H1 (cell line): ENCODE data around the gene KCTD8.

Experiments used
- ASH2L ChIP-seq: fragments of 200-600, 300-600 bp; sonication (generic); IDR thresholded peaks from one replicate; pipeline ENCODE4 v1.7.1; 2017; ENCODE audit warnings: low read length
- ATF2 ChIP-seq: IDR thresholded peaks from 2 replicates; pipeline ENCODE4 v1.6.1; 2012; ENCODE audit warnings: low read length, inconsistent platforms
- CTCF ChIP-seq, 3 experiments: IDR thresholded peaks; 1 replicate in 2 of 3; 2 replicates in 1 of 3; pipeline versions ENCODE4 v1.5.1 to v1.6.1; 2011; ENCODE audit warnings: low read length in 3 of 3, mild to moderate bottlenecking in 3 of 3, inconsistent platforms in 2 of 3, low read depth in 1 of 3, moderate library complexity in 1 of 3; ENCODE audit not compliant: insufficient read depth in 1 of 3; ENCODE audit errors: control extremely low read depth in 1 of 3
- EGR1 ChIP-seq: IDR thresholded peaks from 2 replicates; pipeline ENCODE4 v1.6.1; 2011; ENCODE audit warnings: low read depth, low read length, borderline replicate concordance
- EP300 ChIP-seq, 2 experiments: IDR thresholded peaks; 1 replicate in 1 of 2; 2 replicates in 1 of 2; pipeline ENCODE4 v1.6.1; 2011 to 2012; ENCODE audit warnings: low read depth in 2 of 2, low read length in 2 of 2, mild to moderate bottlenecking in 2 of 2, borderline replicate concordance in 1 of 2, inconsistent platforms in 1 of 2, moderate library complexity in 1 of 2
- GABPA ChIP-seq: IDR thresholded peaks from 2 replicates; pipeline ENCODE4 v1.6.1; 2011; ENCODE audit warnings: mild to moderate bottlenecking, low read length, moderate library complexity, borderline replicate concordance; ENCODE audit not compliant: insufficient read depth
- RFX5 ChIP-seq: IDR thresholded peaks from 2 replicates; pipeline ENCODE4 v1.6.1; 2011; ENCODE audit warnings: low read depth, low read length, improper control_type of control experiment, borderline replicate concordance
- SP1 ChIP-seq: IDR thresholded peaks from 2 replicates; pipeline ENCODE4 v1.6.1; 2011; ENCODE audit warnings: low read depth, low read length
- TEAD4 ChIP-seq: IDR thresholded peaks from 2 replicates; pipeline ENCODE4 v1.6.1; 2012; ENCODE audit warnings: low read depth, low read length, inconsistent platforms, mixed read lengths
- ZNF274 ChIP-seq: IDR thresholded peaks from 2 replicates; pipeline ENCODE4 v1.7.0; 2012; ENCODE audit warnings: low read length, borderline replicate concordance; ENCODE audit errors: extremely low read depth

GRCh38 chr4:44145868-44146267 lies 302.7 kb downstream of the KCTD8 start:
- TF ChIP-seq CTCF (IDR thresholded peaks at IDR 0.05; ENCODE audit: control extremely low read depth in 1 of 3, insufficient read depth in 1 of 3, low read depth in 1 of 3, low read length in 3 of 3) (no peak), GABPA (no peak), RFX5 (no peak), ZNF274 (no peak), EGR1 (no peak), ASH2L (no peak), SP1 (no peak), ATF2 (no peak), TEAD4 (no peak), EP300 (IDR thresholded peaks at IDR 0.05; ENCODE audit: borderline replicate concordance in 1 of 2, low read depth in 2 of 2, low read length in 2 of 2) (no peak)
